Neural cell (in vitro differentiated cells): ENCODE results near the gene MRGPRD. TPM values are rescaled to one million over a fixed set of nuclear protein-coding genes. Genes with fewer than 3 reads are reported as not detected.

Source experiments
- H2AFZ ChIP-seq: fragments of 200-600, 300-800 bp; sonication (generic), shearing (Covaris generic); 2 replicates; pipeline ENCODE4 v1.6.0; 2014; ENCODE audit warnings: low read depth, mild to moderate bottlenecking, antibody characterized with exemption, low read length, moderate library complexity
- H3F3A ChIP-seq: fragments of 200-600 bp; shearing (Covaris generic); 2 replicates; pipeline ENCODE4 v1.6.1; 2016; ENCODE audit warnings: mild to moderate bottlenecking, moderate library complexity, mixed read lengths, antibody characterized with exemption, low read length; ENCODE audit not compliant: insufficient read depth, poor library complexity, severe bottlenecking
- H3K27ac ChIP-seq: fragments of 200-600, 300-800 bp; sonication (generic), shearing (Covaris generic); 2 replicates; pipeline ENCODE4 v1.5.1; 2014; ENCODE audit warnings: mild to moderate bottlenecking, low read length, moderate library complexity
- H3K27me3 ChIP-seq: fragments of 300-800, 200-600 bp; sonication (generic), shearing (Covaris generic); 2 replicates; pipeline ENCODE4 v1.6.0; 2014; ENCODE audit warnings: mild to moderate bottlenecking, low read depth, low read length, moderate library complexity; ENCODE audit not compliant: insufficient read depth
- H3K36me3 ChIP-seq: fragments of 300-800, 200-600 bp; sonication (generic), shearing (Covaris generic); 2 replicates; pipeline ENCODE4 v1.5.1; 2014; ENCODE audit warnings: mild to moderate bottlenecking, antibody characterized with exemption, low read length, moderate library complexity; ENCODE audit not compliant: insufficient read depth
- H3K4me2 ChIP-seq: fragments of 300-800, 200-600 bp; sonication (generic), shearing (Covaris generic); 2 replicates; pipeline ENCODE4 v1.6.0; 2014; ENCODE audit warnings: mild to moderate bottlenecking, low read length
- H3K4me3 ChIP-seq: fragments of 300-800, 200-600 bp; sonication (generic), shearing (Covaris generic); 2 replicates; pipeline ENCODE4 v1.5.1; 2014; ENCODE audit warnings: mild to moderate bottlenecking, low read length, moderate library complexity
- H3K79me2 ChIP-seq: fragments of 200-600 bp; shearing (Covaris generic); replicated peaks from 2 replicates; pipeline ENCODE4 v1.6.0; 2014; ENCODE audit warnings: mild to moderate bottlenecking, low read length, moderate library complexity; ENCODE audit not compliant: insufficient read depth
- H3K9ac ChIP-seq: fragments of 300-800, 200-600 bp; sonication (generic), shearing (Covaris generic); 2 replicates; pipeline ENCODE4 v1.6.1; 2016; ENCODE audit warnings: mild to moderate bottlenecking, low read length, mixed read lengths
- H3K9me2 ChIP-seq: fragments of 200-600 bp; shearing (Covaris generic); 2 replicates; pipeline ENCODE4 v1.6.1; 2016; ENCODE audit warnings: mild to moderate bottlenecking, low read length, mixed read lengths; ENCODE audit not compliant: insufficient read depth
- H3K9me3 ChIP-seq: fragments of 200-600, 300-800 bp; sonication (generic), shearing (Covaris generic); 2 replicates; pipeline ENCODE4 v1.6.1; 2016; ENCODE audit warnings: mild to moderate bottlenecking, mixed run types, low read length, moderate library complexity, mixed read lengths
- H4K20me1 ChIP-seq: fragments of 200-600 bp; shearing (Covaris generic); 2 replicates; pipeline ENCODE4 v1.6.1; 2016; ENCODE audit warnings: mild to moderate bottlenecking, mixed run types; ENCODE audit not compliant: insufficient read depth
- CTCF ChIP-seq: fragments of 450-650 bp; IDR thresholded peaks from 2 replicates; pipeline ENCODE4 v1.5.1; 2014; ENCODE audit warnings: antibody characterized with exemption, mild to moderate bottlenecking, moderate library complexity; ENCODE audit not compliant: poor library complexity, severe bottlenecking
- EP300 ChIP-seq: fragments of 450-650 bp; conservative IDR thresholded peaks from 2 replicates; pipeline ENCODE4 v1.6.1; 2014; ENCODE audit warnings: antibody characterized with exemption, mild to moderate bottlenecking, moderate library complexity; ENCODE audit not compliant: poor library complexity, severe bottlenecking
- EZH2 ChIP-seq: fragments of 200-600, 300-800 bp; shearing (Covaris generic), sonication (generic); IDR thresholded peaks from 2 replicates; pipeline ENCODE4 v1.6.1; 2014; ENCODE audit warnings: antibody characterized with exemption, low read length, borderline replicate concordance, mild to moderate bottlenecking; ENCODE audit not compliant: insufficient read depth, poor library complexity, severe bottlenecking
- MXI1 ChIP-seq: fragments of 450-650 bp; conservative IDR thresholded peaks from 2 replicates; pipeline ENCODE4 v1.6.1; 2014; ENCODE audit warnings: antibody characterized with exemption, mild to moderate bottlenecking; ENCODE audit not compliant: poor library complexity, severe bottlenecking
- POLR2AphosphoS5 ChIP-seq: IDR thresholded peaks from 2 replicates; pipeline ENCODE4 v1.6.1; 2012
- RAD21 ChIP-seq: fragments of 450-650 bp; conservative IDR thresholded peaks from 2 replicates; pipeline ENCODE4 v1.6.1; 2014; ENCODE audit warnings: antibody characterized with exemption, mild to moderate bottlenecking, moderate library complexity
- REST ChIP-seq: IDR thresholded peaks from 2 replicates; pipeline ENCODE4 v1.6.1; 2012; ENCODE audit warnings: borderline replicate concordance
- SMC3 ChIP-seq: fragments of 450-650 bp; conservative IDR thresholded peaks from 2 replicates; pipeline ENCODE4 v1.6.1; 2014; ENCODE audit warnings: antibody characterized with exemption, mild to moderate bottlenecking, moderate library complexity; ENCODE audit not compliant: poor library complexity
- TAF1 ChIP-seq: IDR thresholded peaks from 2 replicates; pipeline ENCODE4 v1.6.1; 2012; ENCODE audit warnings: low read depth
- polyA plus RNA-seq: library from polyadenylated mRNA; depleted of rRNA; stranded (reverse); fragments of >200 nt; gene quantifications from 2 replicates; pipeline ENCODE4 v1.2.3, GENCODE V29; 2014

The MRGPRD gene
- polyA plus RNA-seq, 1 donor from 2014 or later: not detected

- no peak overlapping the region for H3K9ac ChIP-seq
- H3K4me3 ChIP-seq: no peak overlapping the region
- H4K20me1 ChIP-seq: no peaks in the 10 kb centered on the region
- no peaks in the 10 kb centered on the region for H3F3A ChIP-seq
- no peaks in the 10 kb centered on the region for H3K36me3 ChIP-seq
- no peak overlapping the region for H3K4me2 ChIP-seq
- no peaks in the 10 kb centered on the region for H3K79me2 ChIP-seq
- H3K27me3 ChIP-seq: no peaks in the 10 kb centered on the region
- no peaks in the 10 kb centered on the region for H3K9me3 ChIP-seq
- H3K27ac ChIP-seq: no peak overlapping the region
- no peak overlapping the region for H2AFZ ChIP-seq
- TF ChIP-seq RAD21 (no peak), TAF1 (no peak), EZH2 (no peak), CTCF (no peak), SMC3 (no peak), POLR2AphosphoS5 (no peak), EP300 (no peak), MXI1 (no peak), REST (no peak)
- no peaks in the 10 kb centered on the region for H3K9me2 ChIP-seq
Observed at GRCh38 chr11:68948935-68949334, 31.9 kb downstream of the MRGPRD start.

- Histone ChIP-seq H3K27me3 (no peaks in the 10 kb centered on the region), H3K9ac (no peak overlapping the region), H3K4me3 (no peak overlapping the region), H3K36me3 (no peaks in the 10 kb centered on the region), H3K79me2 (no peaks in the 10 kb centered on the region), H3K27ac (no peak overlapping the region), H3K9me3 (no peaks in the 10 kb centered on the region), H2AFZ (no peak overlapping the region), H3F3A (no peaks in the 10 kb centered on the region), H3K4me2 (no peak overlapping the region), H4K20me1 (no peaks in the 10 kb centered on the region), H3K9me2 (no peaks in the 10 kb centered on the region)
- TF ChIP-seq EZH2: no peak
- no peak for TF ChIP-seq TAF1
- no peak for TF ChIP-seq MXI1
Observed at GRCh38 chr11:68948496-68948895, 32.3 kb downstream of the MRGPRD start.

- no peak overlapping the region for H3K27ac ChIP-seq
- no peak overlapping the region for H3K4me2 ChIP-seq
- no peak overlapping the region for H3K4me3 ChIP-seq
- H4K20me1 ChIP-seq: no peaks in the 10 kb centered on the region
- no peaks in the 10 kb centered on the region for H3K36me3 ChIP-seq
- H3K79me2 ChIP-seq: no peaks in the 10 kb centered on the region
- TF ChIP-seq REST (no peak), RAD21 (no peak), SMC3 (no peak), POLR2AphosphoS5 (no peak), CTCF (no peak), MXI1 (no peak), TAF1 (no peak), EP300 (no peak), EZH2 (no peak)
- no peaks in the 10 kb centered on the region for H3K9me2 ChIP-seq
- H3F3A ChIP-seq: no peaks in the 10 kb centered on the region
- H3K9me3 ChIP-seq: no peaks in the 10 kb centered on the region
- no peaks in the 10 kb centered on the region for H3K27me3 ChIP-seq
- no peak overlapping the region for H2AFZ ChIP-seq
- no peak overlapping the region for H3K9ac ChIP-seq
Observed at GRCh38 chr11:68947151-68947550, 33.6 kb downstream of the MRGPRD start.
